Caco-2 (cell line): Measurements from ENCODE around the gene TEKT3. TPM values are rescaled to one million over a fixed set of nuclear protein-coding genes. Genes with fewer than 3 reads are reported as not detected.

Experiments
- BruUV-seq: library from RNA; stranded (reverse); fragments of 400-500 nt; replicated peaks from 2 replicates; lab custom pipeline; 2021; lab: Mats Ljungman, UMichigan
- CTCF ChIA-PET: fragments of 300-600 bp; sonication (Branson Sonifier 250); formaldehyde crosslinking; loops from one replicate; lab custom pipeline; 2022; ENCODE audit warnings: antibody characterized with exemption; lab: Charles Lee
- POLR2A ChIA-PET: fragments of 300-600 bp; sonication (Branson Sonifier 250); formaldehyde crosslinking; loops from one replicate; lab custom pipeline; 2022; ENCODE audit warnings: antibody characterized with exemption; lab: Charles Lee
- DNase-seq, 2 experiments: peaks; one replicate each; pipeline versions ENCODE4 v3.0.0 to v3.0.0-alpha.2; 2020 to 2022
- H3K27me3 ChIP-seq: replicated peaks from 2 replicates; pipeline ENCODE4 v1.6.0; 2011; ENCODE audit warnings: low read length; ENCODE audit not compliant: control insufficient read depth, insufficient read depth
- H3K36me3 ChIP-seq: 2 replicates; pipeline ENCODE4 v1.5.1; 2011; ENCODE audit warnings: low read length; ENCODE audit not compliant: control insufficient read depth, insufficient read depth
- H3K4me1 ChIP-seq: fragments of 250-450 bp; sonication (Bioruptor Pico); 2 replicates; pipeline ENCODE4 v1.5.1; 2020; ENCODE audit warnings: mild to moderate bottlenecking
- H3K4me3 ChIP-seq: 2 replicates; pipeline ENCODE4 v1.5.1; 2011; ENCODE audit warnings: low read depth, mild to moderate bottlenecking, control low read depth, low read length
- H3K9me3 ChIP-seq: fragments of 250-450 bp; sonication (Bioruptor Pico); 2 replicates; pipeline ENCODE4 v1.5.1; 2020; ENCODE audit warnings: mild to moderate bottlenecking, moderate library complexity
- H3K27ac Mint-ChIP-seq: one replicate; pipeline ENCODE4 v1.8.0; 2022; ENCODE audit warnings: mixed read lengths; ENCODE audit not compliant: unreplicated experiment
- H3K27me3 Mint-ChIP-seq: one replicate; pipeline ENCODE4 v1.8.0; 2022; ENCODE audit warnings: mixed read lengths; ENCODE audit not compliant: insufficient read depth, unreplicated experiment
- H3K36me3 Mint-ChIP-seq: one replicate; pipeline ENCODE4 v1.8.0; 2022; ENCODE audit warnings: mild to moderate bottlenecking, mixed read lengths; ENCODE audit not compliant: insufficient read depth, unreplicated experiment
- H3K4me1 Mint-ChIP-seq: one replicate; pipeline ENCODE4 v1.8.0; 2022; ENCODE audit warnings: low read depth, mixed read lengths; ENCODE audit not compliant: unreplicated experiment
- H3K4me3 Mint-ChIP-seq: one replicate; pipeline ENCODE4 v1.8.0; 2022; ENCODE audit warnings: mild to moderate bottlenecking, moderate library complexity, mixed read lengths; ENCODE audit not compliant: unreplicated experiment
- H3K9me3 Mint-ChIP-seq: one replicate; pipeline ENCODE4 v1.8.0; 2022; ENCODE audit warnings: mixed read lengths; ENCODE audit not compliant: unreplicated experiment
- CTCF ChIP-seq, 2 experiments: fragments of 200-600 bp in 1 of 2; IDR thresholded peaks; 1 replicate in 1 of 2; 2 replicates in 1 of 2; pipeline versions ENCODE4 v1.5.1 to v1.8.0; 2011 to 2022; ENCODE audit warnings: antibody characterized with exemption in 1 of 2, control low read depth in 1 of 2, inconsistent platforms in 1 of 2, low read depth in 1 of 2, low read length in 1 of 2, mild to moderate bottlenecking in 1 of 2, moderate library complexity in 1 of 2; ENCODE audit not compliant: insufficient read depth in 1 of 2, severe bottlenecking in 1 of 2, unreplicated experiment in 1 of 2
- intact Hi-C: fragments of 100-400 bp; cut with micrococcal nuclease; formaldehyde crosslinking; loops from one replicate; pipeline ENCODE4 v1.10.0; 2022; ENCODE audit not compliant: unreplicated experiment
- total RNA-seq: library from RNA; stranded (reverse); gene quantifications from 2 replicates; pipeline ENCODE4 v1.2.3, GENCODE V29; 2022

Gene TEKT3
- total RNA-seq, 1 experiment from 2014 or later, result 0.43 TPM

GRCh38 chr17:15293558-15293957, 47.8 kb downstream of the TEKT3 start:
- POLR2A ChIA-PET, result interaction anchor here (0.5 kb wide), 1 partner anchor 206 kb away, joined by 3 read pairs; no protein-coding TSS in a partner anchor

GRCh38 chr17:15291674-15292361, 49.6 kb downstream of the TEKT3 start:
- Histone ChIP-seq H3K9me3 (no peaks in the 10 kb centered on the region), H3K36me3 (no peaks in the 10 kb centered on the region), H3K27me3 (no peaks in the 10 kb centered on the region), H3K4me3 (no peak overlapping the region), H3K4me1 (no peaks in the 10 kb centered on the region)
- Mint-ChIP-seq H3K36me3 (no peaks in the 10 kb centered on the region), H3K4me1 (peaks cover 8% of the 10 kb centered on the region), H3K27me3 (no peaks in the 10 kb centered on the region), H3K27ac (no peak overlapping the region), H3K9me3 (no peaks in the 10 kb centered on the region), H3K4me3 (no peak overlapping the region)
- no TSS peak for BruUV-seq
- CTCF ChIA-PET, result interaction anchor here (0.6 kb wide), 1 partner anchor 23 kb away, joined by 3 read pairs; no protein-coding TSS in a partner anchor
- intact Hi-C loops, result no loop called here
- no peak for TF ChIP-seq CTCF (IDR thresholded peaks at IDR 0.05; ENCODE audit: insufficient read depth in 1 of 2, low read depth in 1 of 2, low read length in 1 of 2, severe bottlenecking in 1 of 2, unreplicated experiment in 1 of 2)
- no peak for DNase-seq
- POLR2A ChIA-PET, result no interaction called here

More at GRCh38 chr17:15293558-15293957, 47.8 kb downstream of the TEKT3 start:
- BruUV-seq, result no TSS peak
- TF ChIP-seq CTCF (IDR thresholded peaks at IDR 0.05; ENCODE audit: insufficient read depth in 1 of 2, low read depth in 1 of 2, low read length in 1 of 2, severe bottlenecking in 1 of 2, unreplicated experiment in 1 of 2), result no peak
- Mint-ChIP-seq H3K4me1 (peaks cover 8% of the 10 kb centered on the region), H3K36me3 (no peaks in the 10 kb centered on the region), H3K27me3 (no peaks in the 10 kb centered on the region), H3K4me3 (no peak overlapping the region), H3K27ac (no peak overlapping the region), H3K9me3 (no peaks in the 10 kb centered on the region)
- intact Hi-C loops, result no loop called here
- no peak for DNase-seq
- Histone ChIP-seq H3K4me3 (no peak overlapping the region), H3K9me3 (no peaks in the 10 kb centered on the region), H3K4me1 (no peaks in the 10 kb centered on the region), H3K27me3 (no peaks in the 10 kb centered on the region), H3K36me3 (no peaks in the 10 kb centered on the region)
- CTCF ChIA-PET, result no interaction called here

GRCh38 chr17:15290605-15291004, 50.8 kb downstream of the TEKT3 start:
- intact Hi-C loops, result no loop called here
- ChIA-PET CTCF (no interaction called here), POLR2A (no interaction called here)

More at GRCh38 chr17:15290605-15291004, 50.8 kb downstream of the TEKT3 start:
- H3K4me1 Mint-ChIP-seq, result peaks cover 8% of the 10 kb centered on the region
- H3K36me3 Mint-ChIP-seq, result no peaks in the 10 kb centered on the region
- no peak overlapping the region for H3K27ac Mint-ChIP-seq
- no peaks in the 10 kb centered on the region for H3K36me3 ChIP-seq
- H3K27me3 ChIP-seq, result no peaks in the 10 kb centered on the region
- TF ChIP-seq CTCF (IDR thresholded peaks at IDR 0.05; ENCODE audit: insufficient read depth in 1 of 2, low read depth in 1 of 2, low read length in 1 of 2, severe bottlenecking in 1 of 2, unreplicated experiment in 1 of 2), result no peak
- no peak overlapping the region for H3K4me3 Mint-ChIP-seq
- H3K27me3 Mint-ChIP-seq, result no peaks in the 10 kb centered on the region
- H3K9me3 Mint-ChIP-seq, result no peaks in the 10 kb centered on the region
- H3K4me3 ChIP-seq, result no peak overlapping the region
- no peak for DNase-seq
- no TSS peak for BruUV-seq
- no peaks in the 10 kb centered on the region for H3K9me3 ChIP-seq
- H3K4me1 ChIP-seq, result no peaks in the 10 kb centered on the region
